GM18519 (cell line): ENCODE results near the gene ICE1.
"Not testable (repeated sequence)": the region's sequence is repeated elsewhere in the genome, so short reads cannot be mapped to it uniquely, and the experiment has no call there.

Experiments
- ATAC-seq: cut with Tn5 transposase; IDR thresholded peaks from one replicate; pipeline ENCODE4 v1.9.1; 2021; ENCODE audit warnings: mild to moderate bottlenecking, moderate library complexity; ENCODE audit not compliant: unreplicated experiment, low FRiP score

The ICE1 gene

DNA sequence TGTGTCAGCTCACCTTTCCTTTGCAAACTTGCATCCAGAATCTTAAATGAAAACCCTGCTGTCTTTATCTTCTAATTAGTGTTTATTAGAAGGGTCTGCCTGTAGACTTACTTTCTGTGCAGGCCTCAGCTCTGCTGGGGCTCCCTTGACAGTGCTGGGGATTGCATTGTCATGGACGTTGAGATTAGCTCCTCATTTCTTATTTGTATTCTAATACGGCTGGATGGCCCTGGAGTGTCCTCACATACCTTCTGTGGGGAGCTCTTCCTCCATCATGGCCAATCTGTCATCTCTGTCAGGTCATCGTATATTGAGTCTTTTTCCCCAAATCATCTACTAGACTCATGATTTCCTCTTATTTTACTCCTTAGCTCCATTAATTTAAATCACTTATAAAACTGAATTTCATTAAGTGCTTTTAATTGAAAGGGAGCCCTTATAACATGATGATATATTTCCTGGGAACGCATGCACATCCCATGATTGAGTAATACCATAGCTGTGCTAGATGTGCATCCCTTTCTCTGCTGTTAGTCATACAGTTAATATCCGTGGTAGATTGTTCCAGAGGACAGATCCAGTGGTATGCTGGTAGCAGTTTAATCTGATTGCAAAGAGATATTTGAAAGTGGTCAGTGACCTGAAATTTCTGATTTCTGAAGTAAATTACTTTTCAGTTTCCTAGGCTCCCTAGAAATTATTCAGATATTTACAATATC is 61.6 kb downstream of the ICE1 start:
- no peak for ATAC-seq

DNA sequence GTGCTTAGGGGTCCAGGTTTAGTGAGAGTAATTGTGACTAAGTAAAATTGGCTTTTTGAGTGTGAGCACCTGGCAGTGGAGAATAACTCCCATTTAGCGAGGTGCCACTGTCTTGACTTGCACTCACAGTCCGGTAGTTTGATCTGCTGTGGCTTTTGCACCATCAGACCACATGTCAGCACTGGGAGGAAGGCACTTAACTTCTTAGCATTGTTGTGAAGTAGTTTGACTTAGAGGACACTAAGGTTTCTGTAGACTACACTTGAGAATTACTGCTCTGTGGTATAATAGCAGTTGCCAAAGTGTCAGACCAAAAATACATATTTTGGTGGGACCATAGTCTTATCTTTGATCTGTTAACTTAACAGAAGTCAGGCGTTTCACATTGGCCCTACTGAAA is 63.6 kb downstream of the ICE1 start:
- no peak for ATAC-seq

DNA sequence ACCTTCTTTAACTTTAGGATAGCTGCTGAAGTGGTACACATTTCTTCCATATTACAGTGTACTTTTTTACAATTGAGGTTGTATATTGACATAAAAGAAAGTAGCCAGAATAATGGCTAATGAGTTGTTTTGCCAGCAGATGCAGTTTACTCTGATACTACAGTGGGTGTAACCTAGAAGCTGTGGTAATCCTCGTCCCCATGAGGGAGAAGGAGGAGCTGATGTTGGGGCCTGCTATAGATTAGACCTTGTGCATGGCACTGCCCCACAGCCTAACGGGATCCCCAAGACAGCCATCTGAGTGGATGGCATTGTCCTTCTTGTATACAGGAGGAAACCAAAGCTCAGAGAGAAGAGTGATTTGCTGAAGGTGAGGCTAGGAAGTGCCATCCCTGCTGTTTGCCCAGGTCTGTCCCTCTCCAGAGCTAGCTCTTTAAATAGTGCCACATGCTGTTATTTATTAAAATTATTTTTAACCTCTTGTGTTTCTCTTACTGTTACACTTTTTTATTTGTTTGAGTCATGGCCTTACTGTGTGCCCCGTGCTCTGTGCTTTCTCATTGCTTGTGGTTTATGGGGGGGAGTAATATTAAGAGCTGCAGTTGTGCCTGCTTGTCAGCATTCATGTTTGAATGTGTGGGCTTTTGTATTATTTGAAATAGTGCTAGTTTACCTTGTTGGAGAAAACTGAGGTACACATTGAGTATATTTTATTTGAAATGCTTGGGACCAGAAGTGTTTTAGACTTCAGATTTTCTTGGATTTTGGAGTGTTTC is 65.3 kb downstream of the ICE1 start:
- ATAC-seq, result no peak

DNA sequence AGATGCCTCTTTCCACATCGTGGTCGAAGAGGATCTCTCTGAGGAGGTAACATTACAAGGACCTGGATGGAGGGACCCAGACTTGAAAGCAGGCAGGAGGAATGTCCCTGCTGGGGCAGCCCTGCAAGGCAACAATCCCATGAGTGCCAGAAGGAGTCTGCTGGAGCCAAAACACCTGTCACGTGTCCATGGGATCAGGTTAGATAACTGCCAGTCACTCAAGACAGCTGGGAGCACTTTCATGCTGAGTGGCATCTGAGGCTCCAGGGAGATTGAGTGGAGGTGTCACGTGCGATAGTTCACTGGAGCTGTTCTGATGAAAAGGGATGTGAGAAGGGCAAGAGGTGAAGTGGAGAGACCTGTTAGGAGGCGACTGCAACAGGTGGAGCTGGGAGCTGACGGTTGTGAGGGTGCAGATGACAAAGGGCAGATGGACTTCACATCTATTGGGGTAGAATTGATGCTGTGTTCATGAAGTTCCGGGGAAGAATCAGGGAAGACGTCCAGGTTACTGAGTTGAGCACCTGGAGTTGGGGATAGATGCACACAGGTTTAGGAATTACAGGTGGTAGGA is 68.4 kb downstream of the ICE1 start:
- no peak for ATAC-seq

DNA sequence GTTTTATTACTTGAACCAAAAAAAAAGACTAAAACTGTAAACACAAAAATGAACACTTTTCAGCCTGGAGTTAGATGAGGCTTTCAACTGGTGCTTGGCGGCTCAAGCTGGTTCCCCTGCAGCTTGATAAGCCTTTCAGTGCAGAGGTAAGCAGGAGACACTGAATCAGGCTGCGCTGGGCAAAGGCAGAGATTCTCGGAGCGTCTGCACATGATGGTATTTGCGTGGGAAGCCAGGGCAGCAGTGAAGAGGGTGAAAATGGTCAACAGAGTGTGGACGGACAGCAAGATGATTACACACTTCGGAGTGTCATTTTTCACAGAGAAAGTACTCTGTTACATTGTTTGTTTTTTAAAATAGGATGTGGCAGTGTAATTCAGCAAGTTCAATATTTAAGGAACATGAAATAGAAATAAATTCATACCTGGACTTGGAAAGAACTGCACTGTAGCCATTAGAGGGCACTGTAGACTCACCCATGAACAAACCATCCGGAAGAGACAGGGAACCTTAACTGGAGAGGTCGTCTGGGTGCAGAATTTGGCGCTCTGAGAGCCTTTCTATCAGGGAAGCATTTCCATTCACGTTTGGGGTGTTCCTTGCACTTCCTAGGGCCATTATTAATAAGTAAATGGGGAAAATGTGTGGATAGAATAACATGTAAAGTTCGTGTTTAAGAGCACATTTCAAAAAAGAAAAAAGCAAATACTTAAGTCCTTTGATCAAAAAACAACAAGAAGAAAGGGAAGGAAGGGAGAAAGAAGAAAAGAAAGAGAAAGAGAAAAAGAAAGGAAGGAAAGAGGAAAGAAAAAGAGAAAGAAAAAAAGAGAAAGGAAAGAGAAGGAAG is 69.8 kb downstream of the ICE1 start:
- ATAC-seq, result peak; percentile 58

DNA sequence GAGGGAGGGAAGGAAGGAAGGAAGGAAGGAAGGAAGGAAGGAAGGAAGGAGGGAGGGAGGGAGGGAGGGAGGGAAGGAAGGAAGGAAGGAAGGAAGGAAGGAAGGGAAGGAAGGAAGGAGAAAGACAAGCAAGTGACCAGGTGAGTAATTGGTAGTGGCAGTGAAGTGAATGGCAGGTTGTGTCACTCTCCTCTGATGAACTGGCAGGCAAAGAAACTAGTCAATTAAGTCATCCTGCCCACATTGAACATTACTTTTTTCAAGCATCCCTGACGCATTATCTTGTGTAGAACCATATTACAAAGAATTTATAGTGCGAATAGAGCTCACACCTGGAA is 70.4 kb downstream of the ICE1 start:
- not testable (repeated sequence) for ATAC-seq

DNA sequence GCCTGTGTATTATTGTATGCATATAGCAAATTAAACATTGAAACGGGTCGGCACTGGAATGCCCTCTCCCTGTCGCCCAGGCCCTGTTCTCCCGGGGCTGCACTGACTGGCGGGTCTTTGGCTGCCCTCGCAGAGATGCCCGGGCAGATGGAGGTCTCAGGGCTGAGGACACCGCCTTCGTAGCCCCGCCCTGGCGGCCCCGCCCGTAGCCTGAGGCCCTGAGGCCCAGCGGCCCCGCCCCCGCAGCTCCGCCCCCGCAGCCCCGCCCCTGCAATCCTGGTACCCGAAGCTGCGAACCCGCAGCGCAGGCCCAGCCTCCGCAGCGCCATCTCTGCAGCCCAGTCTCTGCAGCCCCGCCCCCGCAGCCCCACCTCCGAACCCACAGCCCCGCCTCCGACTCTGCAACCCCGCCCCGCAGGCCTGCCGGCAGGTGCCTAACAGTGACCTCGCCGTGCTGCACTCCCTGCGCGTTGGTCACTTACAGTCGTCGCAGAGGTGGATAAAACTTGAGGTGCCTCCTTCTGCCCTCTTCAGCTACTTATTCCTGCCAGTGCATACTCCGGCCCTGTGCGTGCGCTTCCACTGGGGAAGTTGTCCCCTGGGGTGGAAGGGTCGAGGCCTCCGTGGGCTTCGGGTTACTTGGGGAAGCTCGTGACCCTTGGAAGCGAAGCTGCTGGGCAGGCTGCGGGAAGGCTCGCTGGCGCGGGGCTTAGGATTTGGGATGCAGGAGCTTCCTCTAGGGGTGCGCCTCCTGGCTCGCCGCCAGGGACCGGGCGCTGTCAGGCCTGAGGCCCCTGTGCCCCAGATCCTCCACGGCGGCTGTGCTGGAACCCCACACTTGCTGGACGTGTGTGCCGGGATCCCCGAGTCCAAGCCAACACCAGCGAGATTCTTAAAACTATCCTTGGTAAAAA is 72.3 kb downstream of the ICE1 start:
- ATAC-seq, result peak; percentile 38

DNA sequence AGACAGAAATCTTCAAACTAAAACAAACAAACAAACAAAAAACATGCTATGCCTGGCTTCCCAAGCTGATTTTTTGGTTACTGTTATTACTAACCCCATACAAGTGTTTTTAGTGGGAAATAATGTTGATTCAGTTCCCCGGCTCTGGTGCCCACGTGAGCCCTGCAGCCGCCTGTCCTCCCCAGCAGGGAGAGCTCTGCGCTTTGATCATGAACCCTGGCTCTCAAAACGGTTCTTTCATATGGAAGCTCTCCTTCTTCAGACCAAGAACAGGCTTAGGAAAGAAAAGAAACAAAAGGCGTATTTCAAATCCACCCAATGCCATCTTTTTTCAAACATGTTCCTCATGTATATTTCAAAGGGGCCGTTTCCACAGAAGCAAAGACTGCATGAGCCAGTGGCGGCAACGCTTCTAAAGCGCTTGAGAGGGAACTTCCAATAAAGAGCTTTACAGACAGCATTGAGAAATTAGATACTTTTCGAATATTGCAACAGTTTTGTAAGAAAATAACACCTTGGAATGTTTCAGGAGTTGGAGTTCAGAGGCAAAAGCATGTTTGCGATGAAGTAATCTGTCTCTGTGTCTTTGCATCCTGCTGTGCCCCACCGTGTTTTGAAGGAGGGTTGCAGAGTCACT is 74.8 kb downstream of the ICE1 start:
- ATAC-seq, result peak; percentile 58

DNA sequence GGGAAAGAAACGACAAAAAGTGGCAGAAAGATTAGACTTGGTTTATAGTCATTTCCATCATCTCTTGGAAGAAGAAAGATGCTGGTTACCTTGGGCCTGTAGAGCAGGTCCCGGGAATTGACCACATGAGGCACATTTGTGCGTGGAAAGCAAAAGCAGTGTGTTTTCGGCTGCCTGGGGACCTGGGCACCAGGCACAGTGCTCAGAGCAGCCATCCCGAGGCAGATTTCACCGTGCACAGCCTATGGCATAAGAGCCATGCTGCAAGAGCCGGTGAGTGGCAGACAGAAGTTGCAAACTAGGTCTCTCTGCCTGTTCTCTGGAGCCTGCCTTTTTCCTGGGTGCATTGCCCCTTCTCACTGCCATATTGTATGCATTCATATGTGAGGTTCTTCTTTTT is 77.0 kb downstream of the ICE1 start:
- ATAC-seq, result no peak

DNA sequence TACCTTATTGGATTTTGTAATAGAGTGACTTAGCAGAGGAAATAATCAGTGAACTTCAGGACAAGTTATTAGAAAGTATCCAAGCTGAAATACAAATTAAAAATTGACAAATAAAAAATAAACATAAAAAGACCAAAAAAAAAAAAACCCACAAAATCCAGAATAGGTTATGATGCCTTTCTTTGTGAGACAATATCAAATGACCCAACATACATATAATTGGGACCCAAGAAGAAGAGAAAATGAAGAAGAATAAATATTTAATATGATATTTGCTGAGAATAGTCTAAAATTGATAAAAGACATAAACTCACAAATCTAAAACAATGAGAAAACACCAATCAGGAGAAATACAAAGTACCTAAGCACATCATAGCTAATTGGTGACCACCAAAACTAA is 81.8 kb downstream of the ICE1 start:
- ATAC-seq, result no peak

DNA sequence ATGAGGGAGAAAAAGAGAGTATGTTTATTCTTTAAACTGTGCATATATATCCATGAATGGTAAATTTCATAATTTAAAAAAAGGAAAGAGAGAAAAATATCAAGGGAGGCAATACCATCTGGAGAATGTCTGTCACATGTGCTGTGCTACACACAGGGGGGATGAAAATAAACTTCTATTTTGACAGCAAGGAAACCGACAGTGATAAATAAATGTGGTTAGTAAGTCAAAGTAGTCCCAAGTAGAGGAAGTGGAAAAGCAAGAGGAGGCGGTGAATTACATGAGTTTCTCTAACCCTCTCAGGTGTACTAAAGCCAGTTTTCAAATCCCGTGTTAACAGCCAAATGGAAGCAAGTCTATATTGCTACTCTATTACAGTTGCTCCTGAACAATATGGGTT is 83.3 kb downstream of the ICE1 start:
- no peak for ATAC-seq

DNA sequence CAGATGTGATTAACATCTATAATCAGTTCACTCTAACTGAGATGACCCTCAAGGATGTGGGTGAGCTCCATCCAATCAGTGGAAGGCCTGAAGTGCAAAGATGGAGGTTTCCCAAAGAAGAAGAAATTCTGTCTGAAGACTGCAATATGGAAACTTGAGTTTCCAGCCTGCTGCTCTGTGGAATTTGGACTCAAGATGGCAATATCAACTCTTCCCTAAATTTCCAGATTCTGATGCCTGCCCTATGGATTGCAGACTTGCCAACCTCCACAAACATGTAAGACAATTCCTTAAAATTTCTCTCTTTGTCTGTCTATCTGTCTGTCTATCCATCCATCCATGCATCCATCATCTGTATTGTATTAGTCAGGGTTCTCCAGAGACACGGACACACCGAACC is 85.9 kb downstream of the ICE1 start:
- ATAC-seq, result no peak

DNA sequence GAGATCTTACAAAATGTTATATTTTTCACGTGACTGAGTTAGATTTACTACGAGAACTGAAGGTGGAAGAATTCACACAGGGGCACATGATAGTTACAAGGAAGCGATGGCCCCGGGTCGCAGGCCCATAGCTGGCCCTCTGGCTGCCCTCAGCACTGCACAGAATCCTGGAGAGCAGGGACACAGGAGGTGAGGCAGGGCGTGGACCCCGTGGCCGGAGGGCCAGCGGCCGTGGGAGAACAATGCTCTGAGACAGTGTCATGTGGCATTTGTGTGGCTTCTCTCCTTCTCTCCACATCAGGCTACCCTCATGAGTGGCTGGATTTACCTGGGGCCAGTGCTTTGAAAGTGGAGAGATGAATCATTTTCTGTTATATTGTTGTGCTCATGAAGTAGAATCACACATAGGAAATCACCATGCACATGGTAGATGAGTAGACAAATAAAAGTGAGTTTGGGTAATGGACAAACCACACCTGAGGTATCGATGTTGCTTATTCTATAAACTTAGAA is 89.5 kb downstream of the ICE1 start:
- ATAC-seq, result no peak

DNA sequence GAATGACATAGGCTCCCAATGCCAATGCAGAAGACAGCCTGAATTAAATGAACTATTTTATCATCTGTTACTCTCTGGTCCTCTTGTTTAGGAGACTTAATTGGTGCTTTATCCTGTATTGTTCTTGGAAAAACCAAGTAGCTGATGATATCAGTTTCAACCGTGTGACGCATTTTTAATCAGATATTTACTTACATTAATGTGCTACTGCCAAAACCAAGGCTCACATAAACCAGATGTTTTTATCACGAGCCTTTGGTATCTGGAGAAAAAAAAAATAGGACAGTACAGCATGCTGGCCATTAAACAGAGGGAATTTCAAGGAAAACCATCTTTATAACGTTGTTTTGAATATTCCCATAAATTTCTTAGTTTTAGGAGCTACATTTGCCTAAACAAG is 90.1 kb downstream of the ICE1 start:
- ATAC-seq, result no peak

DNA sequence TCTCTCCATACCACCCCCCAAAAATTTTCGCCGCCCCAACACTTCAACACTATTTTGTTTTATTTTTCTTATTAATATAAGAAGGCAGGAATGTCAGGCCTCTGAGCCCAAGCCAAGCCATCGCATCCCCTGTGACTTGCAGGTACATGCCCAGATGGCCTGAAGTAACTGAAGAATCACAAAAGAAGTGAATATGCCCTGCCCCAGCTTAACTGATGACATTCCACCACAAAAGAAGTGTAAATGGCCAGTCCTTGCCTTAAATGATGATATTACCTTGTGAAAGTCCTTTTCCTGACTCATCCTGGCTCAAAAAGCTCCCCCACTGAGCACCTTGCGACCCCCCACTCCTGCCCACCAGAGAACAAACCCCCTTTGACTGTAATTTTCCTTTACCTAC is 98.1 kb downstream of the ICE1 start:
- ATAC-seq, result not testable (repeated sequence)

DNA sequence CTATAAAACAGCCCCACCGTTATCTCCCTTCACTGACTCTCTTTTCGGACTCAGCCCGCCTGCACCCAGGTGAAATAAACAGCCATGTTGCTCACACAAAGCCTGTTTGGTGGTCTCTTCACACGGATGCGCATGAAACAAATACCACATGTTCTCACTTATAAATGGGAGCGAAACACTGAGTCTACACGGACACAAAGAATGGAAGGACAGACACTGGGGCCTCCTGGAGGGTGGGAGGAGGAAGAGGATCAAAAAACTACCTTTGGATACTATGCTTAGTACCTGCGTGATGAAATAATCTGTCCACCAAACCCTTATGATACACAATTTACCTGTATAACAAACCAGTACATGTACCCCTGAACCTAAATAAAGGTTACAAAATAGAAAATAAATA is 98.6 kb downstream of the ICE1 start:
- no peak for ATAC-seq

DNA sequence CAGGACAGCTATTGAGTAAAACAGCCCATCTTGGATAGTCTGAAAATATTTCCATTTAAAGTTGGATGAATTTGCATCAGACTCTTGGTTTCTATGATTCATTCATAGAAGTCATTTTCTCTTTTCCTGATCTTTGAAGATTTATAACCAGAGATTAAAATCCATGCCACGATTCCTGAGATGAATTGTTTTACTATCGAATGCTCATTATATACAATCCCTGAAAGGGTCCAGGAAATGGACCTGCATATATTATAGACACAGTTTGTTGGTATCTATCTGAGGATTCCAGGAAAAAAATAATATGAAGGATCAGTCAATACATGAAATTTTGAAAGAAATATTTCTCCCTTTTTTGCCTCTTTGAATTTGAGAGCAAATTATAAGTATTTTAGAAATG is 99.0 kb downstream of the ICE1 start:
- no peak for ATAC-seq

DNA sequence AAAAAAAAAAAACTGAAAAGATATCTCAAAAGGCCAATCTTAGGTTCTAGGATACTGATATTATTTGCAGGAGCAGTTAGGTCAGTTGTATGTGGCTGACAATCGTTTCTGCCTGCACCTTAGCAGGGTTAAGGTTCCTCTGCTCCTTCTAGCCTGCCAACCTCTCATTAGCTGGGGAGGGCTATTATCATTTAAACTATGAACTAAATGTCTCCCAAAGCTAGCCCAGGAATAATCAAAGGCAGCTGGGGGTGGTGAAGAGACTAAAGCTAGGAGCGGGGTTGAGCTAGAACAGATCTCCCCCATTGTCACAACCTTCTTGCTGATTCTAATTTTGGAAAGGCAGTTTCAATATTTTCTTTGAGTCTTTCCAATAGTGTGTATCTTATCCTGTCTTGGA is 99.9 kb downstream of the ICE1 start:
- no peak for ATAC-seq

DNA sequence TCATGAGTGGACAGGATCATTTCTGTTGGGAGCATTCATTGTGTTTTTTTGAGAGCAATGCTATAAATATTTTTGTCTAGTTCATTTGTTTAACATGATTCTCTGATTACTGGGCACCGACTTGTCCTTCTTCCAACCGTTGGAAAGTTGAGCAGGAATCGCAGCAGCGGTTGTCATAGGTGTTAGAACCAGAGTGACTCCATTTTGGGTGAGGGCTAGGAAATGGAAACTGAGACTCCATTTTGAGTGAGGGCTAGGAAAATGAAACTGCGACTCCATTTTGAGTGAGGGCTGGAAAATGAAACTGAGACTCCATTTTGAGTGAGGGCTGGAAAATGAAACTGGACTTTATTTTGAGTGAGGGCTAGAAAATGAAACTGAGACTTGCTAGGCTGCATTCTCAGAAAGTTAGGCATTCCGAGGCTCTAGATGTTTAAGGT is 100.6 kb downstream of the ICE1 start:
- ATAC-seq, result peak; percentile 93
